Measurements from ENCODE around the gene EYS. TPM values are rescaled to one million over a fixed set of nuclear protein-coding genes. Genes with fewer than 3 reads are reported as not detected.
A peak's percentile ranks its signal among the peaks of the same experiment; 100 is the strongest.
"Not testable (repeated sequence)": the region's sequence is repeated elsewhere in the genome, so short reads cannot be mapped to it uniquely, and the experiment has no call there.

The EYS gene
- total RNA-seq, 1 donor from 2014 or later: not detected

DNA sequence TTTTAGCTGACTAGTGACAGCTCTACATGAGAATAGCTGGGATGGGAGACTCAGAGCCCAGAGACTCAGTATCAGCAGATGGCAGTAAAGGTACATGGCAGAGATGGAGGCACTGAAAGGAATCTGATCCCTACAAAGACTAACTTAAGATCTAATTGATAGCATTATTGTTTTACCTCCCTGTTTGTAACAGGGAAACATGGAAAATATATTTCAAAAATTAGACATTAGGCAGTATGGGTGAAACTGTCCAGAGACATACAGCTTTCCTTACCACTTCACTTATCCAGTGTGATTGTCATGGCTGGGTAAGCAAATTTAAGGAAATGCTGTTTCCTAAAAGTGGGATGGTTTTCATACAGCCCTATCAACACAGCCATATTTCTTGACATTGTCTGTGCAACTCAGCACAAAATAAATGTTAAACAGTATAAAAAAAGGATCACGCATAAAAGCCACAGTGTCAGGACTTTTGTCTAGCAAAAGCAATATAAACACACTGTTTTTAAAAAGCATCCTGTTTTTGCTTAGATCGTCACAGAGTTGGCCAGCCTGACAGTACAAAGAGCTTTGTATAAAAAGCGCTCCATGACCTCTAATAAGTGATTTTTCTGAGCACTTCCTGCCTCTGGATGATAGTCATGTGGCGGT lies 1694.5 kb downstream of the EYS start:
- intact Hi-C loops (cut with micrococcal nuclease): no loop called here
- DNase-seq (no peak), ATAC-seq (peak; percentile 76)

- intact Hi-C loops (cut with micrococcal nuclease): no loop called here
- DNase-seq (no peak), ATAC-seq (no peak)
Observed at GRCh38 chr6:64010666-64011065, 1696.4 kb downstream of the EYS start.

GRCh38 chr6:64010010-64010409 lies 1697.0 kb downstream of the EYS start:
- DNase-seq (peak; percentile 37), ATAC-seq (peak; percentile 84)
- intact Hi-C loops (cut with micrococcal nuclease): no loop called here

DNA sequence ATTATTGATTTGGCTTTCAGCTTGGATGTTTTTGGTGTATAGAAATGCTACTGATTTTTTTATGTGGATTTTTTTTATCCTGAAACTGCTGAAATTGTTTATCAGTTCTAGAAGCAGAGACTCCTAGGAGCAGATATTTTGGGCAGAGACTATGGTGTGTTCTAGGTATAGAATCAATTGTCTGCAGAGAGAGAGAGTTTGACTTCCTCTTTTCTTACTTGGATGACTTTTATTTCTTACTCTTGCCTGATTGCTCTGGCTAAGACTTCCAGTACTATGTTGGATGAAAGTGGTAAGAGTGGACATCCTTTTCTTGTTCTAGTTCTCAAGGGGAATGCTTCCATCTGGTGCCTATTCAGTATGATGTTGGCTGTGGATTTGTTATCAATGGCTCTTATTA lies 1700.8 kb downstream of the EYS start:
- intact Hi-C loops (cut with micrococcal nuclease): no loop called here
- DNase-seq (no peak), ATAC-seq (no peak)

GRCh38 chr6:64000818-64001491 lies 1706.1 kb downstream of the EYS start:
- DNase-seq (no peak), ATAC-seq (no peak)
- intact Hi-C loops (cut with micrococcal nuclease): no loop called here

DNA sequence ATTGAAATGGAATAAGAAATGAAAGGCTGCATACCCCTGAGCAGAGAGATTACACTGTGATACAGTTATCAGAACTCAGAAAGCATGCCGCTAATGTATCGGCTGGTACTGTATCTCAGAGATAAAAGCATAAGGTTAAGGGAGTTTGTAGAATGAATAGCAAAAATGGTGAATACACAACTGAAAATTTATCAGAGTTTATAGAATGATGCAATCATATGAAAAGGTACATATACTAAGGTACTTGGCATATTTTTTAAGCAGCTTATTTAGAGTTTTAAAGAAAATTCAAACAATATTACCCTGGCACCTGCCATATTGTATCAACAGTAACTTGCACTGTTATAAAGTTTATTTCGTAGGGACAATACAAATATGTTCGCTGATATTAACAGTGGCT lies 1707.4 kb downstream of the EYS start:
- no peak for ATAC-seq
- intact Hi-C loops (cut with micrococcal nuclease): no loop called here
- no peak for DNase-seq

DNA sequence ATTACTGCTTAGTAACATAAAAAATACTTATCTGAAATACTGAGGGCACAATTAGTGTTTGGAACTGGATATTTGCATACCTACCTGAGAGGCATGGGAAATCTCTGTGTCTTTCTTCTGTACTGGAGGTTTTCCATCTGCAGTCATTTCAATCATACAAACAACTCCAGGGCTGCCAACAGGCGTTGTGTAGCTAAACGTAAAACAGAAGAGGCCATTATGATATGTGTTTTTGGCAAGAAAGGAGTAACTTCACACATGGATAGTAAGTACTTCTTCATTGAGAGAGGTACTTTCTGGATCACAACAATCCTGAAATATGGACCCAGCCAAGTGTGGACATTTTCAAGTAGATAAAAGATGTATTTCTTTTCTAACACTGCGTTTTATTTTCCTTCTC lies 1708.0 kb downstream of the EYS start:
- ATAC-seq (peak; percentile 31), DNase-seq (no peak)
- intact Hi-C loops (cut with micrococcal nuclease): no loop called here

DNA sequence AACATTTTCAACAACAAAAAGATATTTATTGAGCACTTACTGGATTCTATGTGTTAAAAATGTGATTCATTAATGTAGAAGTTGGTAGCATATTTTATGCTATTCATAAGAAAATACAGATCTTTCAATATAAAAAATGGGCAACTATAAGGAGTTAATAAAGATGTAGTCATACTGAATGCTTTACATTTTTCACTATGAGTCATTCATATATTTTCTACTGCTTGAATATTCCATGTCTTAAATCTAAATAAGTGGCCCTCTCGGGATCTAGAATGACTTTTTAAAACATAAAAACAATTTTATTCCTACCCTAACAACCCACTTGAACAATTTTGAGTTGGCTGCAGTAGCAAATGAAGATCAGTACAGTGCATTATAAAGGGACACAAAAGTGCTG lies 1709.3 kb downstream of the EYS start:
- ATAC-seq: no peak
- intact Hi-C loops (cut with micrococcal nuclease): no loop called here
- DNase-seq: no peak

DNA sequence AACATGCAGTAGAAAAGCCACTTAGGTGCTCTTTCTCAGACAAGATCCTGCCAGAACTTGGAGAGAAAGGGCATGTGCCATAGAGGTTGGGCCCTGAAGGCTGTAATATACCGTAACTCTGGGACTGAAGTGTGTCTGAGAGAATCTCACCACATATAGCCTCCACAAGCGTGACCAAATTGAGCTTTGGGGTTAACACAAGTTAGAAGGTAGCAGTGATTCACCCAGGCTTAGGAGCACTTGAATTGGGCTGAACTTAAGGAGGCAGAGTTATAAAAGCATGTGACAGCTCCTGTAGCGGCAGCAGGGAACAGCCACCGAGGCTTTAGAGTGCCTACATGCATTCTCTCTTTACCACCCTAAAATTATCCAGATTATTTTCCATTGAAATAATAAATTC lies 1709.8 kb downstream of the EYS start:
- DNase-seq (no peak), ATAC-seq (no peak)
- intact Hi-C loops (cut with micrococcal nuclease): no loop called here

DNA sequence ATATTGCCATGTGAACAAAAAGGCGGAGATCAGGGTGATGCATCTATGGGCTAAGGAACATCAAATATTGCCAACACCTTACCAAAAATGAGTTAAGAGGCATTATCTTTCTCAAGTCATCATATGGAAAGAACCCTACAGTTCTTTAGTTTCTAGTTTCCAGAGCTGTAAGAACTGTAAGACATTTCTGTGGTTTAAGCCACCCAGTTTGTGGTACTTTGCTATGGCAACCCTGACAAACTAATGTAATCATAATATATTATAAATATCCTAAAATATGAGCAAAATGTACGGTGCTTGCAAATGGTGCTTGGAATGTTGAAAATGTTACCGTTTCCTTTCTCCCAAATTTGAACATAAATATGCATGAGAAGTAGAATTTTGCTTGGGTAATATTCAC lies 1721.8 kb downstream of the EYS start:
- ATAC-seq (no peak), DNase-seq (no peak)
- intact Hi-C loops (cut with micrococcal nuclease): no loop called here

DNA sequence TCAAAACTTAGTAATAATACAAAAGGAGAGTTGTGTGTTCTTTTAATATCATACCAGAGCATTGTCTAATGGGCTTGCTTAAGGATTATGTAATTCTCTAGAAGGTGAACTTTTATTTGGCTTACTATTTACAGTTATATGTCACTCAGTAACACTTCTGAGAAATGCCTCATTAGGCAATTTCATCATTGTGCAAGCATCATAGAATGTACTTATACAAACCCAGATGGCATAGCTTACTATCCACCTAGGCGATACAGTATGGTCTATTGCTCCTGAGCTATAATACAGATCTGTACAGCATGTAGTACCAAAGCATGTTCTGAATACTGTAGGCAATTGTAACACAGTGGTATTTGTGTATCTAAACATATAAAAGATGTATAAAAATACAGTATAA lies 1731.3 kb downstream of the EYS start:
- intact Hi-C loops (cut with micrococcal nuclease): no loop called here
- ATAC-seq (no peak), DNase-seq (no peak)

GRCh38 chr6:63968650-63969049 lies 1738.4 kb downstream of the EYS start:
- no peak for ATAC-seq
- intact Hi-C loops (cut with micrococcal nuclease): no loop called here
- DNase-seq: no peak

GRCh38 chr6:63964366-63964765 lies 1742.7 kb downstream of the EYS start:
- DNase-seq (no peak), ATAC-seq (no peak)
- intact Hi-C loops (cut with micrococcal nuclease): no loop called here

DNA sequence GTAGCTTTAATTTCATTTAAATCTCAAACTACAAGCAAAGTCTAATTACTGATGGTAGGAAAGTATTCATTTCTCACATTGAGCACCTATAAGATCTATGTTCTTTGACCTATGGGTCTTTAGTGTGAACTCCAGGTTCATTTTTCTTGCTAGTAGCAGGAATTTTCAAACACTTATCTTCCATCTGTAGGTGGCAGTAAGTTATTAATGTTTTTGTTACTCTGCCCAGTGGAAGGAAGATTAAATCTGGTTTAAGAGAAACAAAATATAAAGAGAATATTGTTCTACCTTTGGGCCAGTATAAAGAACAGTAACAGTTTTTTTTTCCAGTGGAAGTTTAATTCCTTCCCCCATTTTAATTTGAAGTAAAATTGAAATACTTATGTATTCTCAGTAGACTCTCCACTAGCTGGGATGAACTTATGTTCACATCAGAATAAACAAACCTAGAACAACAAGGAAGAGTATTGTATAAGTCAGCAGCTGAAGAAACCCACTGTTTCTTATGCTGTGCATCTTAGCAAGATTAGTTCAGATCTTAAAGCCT lies 1743.2 kb downstream of the EYS start:
- DNase-seq (no peak), ATAC-seq (no peak)
- intact Hi-C loops (cut with micrococcal nuclease): no loop called here

DNA sequence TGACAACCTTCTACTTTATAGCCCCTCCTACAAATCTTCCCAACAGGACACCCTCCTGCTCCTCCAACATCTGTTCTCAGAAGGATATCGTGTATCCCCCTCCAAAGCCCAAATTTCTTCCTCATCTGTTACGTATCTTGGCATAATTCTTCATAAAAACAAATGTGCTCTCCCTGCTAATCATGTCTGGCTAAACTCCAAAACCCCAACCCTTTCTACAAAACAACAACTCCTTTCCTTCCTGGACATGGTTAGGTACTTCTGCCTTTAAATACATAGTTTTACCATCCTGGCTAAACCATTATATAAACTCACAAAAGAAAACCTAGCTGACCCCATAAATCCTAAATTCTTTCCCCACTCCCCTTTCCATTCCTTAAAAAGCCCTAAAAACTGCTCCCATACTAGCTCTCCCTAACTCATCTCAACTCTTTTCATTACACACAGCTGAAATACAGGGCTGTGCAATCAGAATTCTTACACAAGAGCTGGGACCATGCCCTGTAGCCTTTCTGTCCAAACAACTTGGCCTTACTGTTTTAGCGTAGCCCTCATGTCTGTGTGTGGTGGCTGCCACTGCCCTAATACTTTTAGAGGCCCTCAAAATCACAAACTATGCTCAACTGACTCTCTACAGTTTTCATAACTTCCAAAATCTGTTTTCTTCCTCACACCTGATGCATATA lies 1753.5 kb downstream of the EYS start:
- ATAC-seq; intact Hi-C loops (cut with micrococcal nuclease); DNase-seq: not testable (repeated sequence)

GRCh38 chr6:63947792-63948529 lies 1759.1 kb downstream of the EYS start:
- DNase-seq: no peak
- intact Hi-C loops (cut with micrococcal nuclease): no loop called here
- no peak for ATAC-seq

DNA sequence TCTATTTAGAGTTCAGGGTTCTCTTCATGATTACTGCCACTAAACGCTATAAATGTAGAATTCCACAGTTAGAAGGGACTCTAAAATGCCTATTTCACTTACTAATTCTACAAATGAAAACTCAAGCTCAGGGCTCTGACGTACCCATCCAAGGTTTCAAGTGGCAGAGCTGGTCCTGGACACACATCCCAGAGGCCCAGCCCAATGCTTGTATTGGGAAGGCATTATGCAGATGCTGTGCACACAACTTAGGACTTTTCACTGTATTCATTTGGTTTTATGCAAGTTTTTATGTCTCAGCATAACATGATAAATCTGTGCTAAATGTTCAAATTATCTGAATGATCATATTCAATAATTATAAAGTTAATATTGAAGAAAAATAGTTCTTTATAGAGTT lies 1761.0 kb downstream of the EYS start:
- ATAC-seq (no peak), DNase-seq (no peak)
- intact Hi-C loops (cut with micrococcal nuclease): no loop called here

DNA sequence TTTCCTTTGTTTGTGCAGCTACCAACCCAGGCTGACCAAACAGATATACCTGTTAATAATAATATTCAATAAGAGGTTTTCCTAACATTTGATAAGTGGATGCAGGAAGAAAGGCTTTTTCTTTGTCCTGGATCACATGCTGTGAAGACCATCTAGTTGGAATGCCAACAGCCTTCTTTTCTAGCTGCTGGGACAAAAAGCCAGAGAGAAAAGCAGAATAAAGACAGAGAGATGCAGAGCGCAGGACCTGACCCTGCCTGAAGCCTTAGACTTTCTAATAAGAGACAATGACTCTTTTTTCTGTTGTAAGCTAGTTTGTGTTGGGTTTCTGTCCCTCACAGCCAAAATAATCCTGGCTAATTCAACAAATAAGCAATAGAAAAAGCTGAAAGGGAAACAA lies 1763.2 kb downstream of the EYS start:
- ATAC-seq: no peak
- intact Hi-C loops (cut with micrococcal nuclease): no loop called here
- no peak for DNase-seq

- ATAC-seq (no peak), DNase-seq (no peak)
- intact Hi-C loops (cut with micrococcal nuclease): no loop called here
Observed at GRCh38 chr6:63941747-63942470, 1765.1 kb downstream of the EYS start.
